Hematopoietic multipotent progenitor cell treated with erythropoietin and hydrocortisone succinate and interleukin-3 and kit ligand, for 6 days (in vitro differentiated cells): ENCODE measurements around the gene HEXB.

Experiments
- DNase-seq: peaks from one replicate; pipeline ENCODE4 v3.0.0-alpha.2; 2015

HEXB gene

DNA sequence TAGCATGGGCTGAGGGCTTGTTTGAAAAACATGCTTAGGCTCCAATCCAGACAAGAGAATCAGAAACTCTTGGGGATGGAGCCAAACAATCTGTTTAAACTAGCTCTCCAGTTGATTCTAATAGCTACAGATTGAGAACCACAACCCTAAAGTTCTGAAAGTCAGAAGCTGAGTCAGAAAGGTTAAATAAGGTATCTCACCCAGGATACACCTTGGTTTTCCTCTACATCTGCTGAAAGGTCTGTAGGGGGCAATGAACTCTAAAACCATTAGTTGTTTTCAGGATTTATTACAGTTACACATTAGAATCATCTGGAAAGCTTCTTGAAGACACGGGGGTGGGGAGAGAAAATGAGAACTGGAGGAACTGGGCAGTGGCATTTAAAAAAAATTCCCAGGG, 76.2 kb downstream of the HEXB start:
- no peak for DNase-seq

DNA sequence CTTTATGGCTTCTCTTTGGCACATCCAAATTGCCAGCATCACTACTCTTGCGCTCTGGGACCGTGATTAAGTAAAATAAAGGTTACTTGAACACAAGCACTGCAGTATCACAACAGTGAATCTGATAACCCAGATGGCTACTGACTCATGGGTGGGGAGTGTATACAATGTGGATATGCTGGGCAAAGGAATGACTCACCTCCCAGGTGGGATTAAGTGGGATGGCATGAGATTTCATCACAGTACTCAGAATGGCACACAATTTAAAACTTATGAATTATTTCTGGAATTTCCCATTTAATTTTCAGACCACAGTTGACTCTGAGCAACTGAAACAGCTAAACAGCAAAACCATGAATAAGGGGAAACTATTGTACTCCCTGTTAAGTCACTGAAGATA, 77.6 kb downstream of the HEXB start:
- no peak for DNase-seq

DNA sequence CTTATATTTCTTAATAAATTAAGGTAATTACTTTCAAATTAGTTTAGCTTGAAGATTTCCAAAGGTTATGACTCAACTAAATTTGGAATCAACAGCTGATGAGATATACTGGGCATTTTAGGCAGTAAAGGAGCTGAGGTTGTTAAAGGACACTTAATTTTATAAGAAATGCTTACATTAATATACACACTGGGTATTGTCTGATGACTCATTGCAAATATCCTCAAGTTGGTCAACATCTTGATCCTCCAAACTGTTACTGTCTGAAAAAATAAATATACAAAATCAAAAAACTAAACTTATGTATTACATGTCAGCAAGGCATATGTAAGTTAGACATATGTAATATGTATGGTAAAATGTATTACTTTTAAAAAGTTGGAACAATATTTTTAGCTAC, 78.5 kb downstream of the HEXB start:
- no peak for DNase-seq

DNA sequence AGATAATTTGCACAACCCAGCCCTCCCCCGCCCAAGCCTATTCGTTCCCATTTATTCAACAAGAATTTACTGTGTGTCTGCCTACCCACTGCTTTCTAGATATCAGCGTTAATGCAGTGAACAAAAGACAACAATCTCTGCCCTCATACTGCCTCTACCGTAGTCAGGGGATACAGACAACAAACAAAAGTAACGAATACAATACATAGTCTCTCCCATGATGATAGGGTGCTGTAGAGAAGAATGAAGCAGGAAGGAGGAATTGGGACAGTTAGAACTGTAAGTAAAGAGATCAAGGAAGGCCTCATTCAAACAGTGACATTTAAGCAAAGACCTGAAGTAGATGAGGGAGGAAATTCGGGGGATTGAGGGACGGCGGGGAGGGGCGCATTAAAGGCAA, 80.2 kb downstream of the HEXB start:
- DNase-seq = peak; percentile 14

DNA sequence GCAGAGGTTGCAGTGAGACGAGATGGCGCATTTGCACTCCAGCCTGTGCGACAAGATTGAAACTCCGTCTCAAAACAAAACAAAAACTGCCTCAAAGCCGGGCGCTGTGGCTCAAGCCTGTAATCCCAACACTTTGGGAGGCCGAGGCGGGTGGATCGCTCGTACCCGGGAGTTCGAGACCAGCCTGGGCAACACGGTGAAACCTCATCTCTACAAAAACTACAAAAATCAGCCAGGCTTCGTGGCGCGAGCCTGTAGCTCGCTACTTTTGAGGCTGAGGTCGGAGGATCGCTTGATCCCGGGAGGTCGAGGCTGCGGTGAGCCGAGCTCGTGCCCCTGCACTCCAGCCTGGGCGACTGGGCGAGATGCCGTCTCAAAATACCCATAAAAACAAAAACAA, 80.9 kb downstream of the HEXB start:
- no peak for DNase-seq

DNA sequence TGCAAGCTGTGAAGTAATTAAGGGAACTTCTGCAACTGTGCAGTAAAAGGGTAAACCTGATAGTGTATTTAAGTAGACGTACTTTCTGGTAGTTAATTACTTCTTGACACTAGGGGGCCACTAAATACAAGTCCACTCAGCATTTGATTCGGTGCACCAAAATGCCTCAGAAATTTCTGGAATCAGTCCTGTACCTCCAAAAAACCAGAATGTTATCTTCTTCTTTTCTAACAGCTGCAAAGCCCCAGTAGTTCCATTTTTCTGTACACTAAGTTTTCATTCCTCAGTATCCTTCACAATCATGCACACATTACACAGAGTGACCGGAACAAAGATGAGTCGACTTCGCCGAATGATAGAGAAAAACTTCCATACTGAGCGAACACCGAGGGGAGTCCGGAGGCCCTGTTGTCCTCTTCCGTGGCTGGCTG, 81.4 kb downstream of the HEXB start:
- peak; percentile 89 for DNase-seq

DNA sequence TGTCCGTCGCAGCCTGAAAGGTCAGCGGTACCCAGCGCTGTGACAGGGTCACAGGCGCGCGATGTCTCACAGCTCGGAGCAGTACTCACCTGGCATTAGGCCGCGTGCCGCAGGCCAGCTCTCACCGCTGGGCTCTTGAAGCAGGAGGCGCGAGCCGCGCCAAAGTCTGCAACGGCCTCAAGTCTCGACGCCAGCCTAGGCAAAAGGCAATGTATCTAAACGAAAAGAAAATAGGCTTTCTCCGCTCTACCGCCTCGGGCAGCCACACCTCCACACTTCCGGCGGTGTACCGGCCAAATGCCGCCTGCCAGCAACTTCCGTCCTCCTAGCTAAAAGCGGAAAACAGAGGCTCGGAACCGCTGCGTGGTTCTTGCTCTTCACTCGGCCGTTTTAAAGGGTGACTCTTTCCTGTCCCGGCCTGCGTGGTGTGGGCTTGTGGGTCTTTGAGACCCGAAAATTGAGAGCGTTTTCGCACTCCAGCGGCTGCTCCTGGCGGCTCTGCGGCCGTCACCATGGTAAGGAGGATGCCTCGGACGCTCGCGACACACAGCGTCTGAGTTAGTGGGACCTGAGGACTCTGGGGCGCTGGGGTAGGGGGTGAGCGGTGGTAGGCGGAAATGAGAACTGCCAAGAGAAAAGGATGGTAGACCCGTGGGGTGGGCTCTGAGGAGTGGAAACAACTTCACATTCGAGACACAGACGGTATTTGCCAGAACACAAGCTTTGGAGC, 82.0 kb downstream of the HEXB start, which contains the start of the genes GFM2 and NSA2:
Gene GFM2, minus strand, starts transcription at position 269 of the 730 bp plus-strand sequence. CDS start 3,375 bp downstream, outside the sequence.
Gene NSA2, plus strand, starts transcription at position 401 of the 730 bp plus-strand sequence. Its CDS starts 112 bp downstream, at position 513.
- DNase-seq = peak; percentile 98

DNA sequence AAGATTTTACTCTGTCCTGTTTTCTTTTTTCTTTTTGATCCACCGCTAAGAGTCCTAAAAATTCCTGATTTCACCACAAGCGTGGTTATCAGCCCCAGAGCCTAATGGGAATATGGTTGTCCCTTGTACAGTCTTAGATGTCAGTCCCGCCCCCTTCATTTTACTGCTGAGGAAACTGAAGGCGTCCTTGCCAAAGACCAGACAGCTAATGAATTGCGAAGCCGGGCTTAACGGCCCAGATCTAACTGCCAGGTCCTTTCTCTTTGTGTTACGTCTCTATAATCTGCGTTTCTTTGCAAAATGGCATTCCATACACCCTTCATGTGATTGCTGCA, 82.5 kb downstream of the HEXB start:
- DNase-seq = peak; percentile 74
